WI38 (cell line): ENCODE results near the gene GEN1.

Experiments used
- H3K4me3 ChIP-seq: 2 replicates; pipeline ENCODE4 v1.5.1; 2011; ENCODE audit warnings: low read depth, mild to moderate bottlenecking, control low read depth, low read length
- CTCF ChIP-seq: IDR thresholded peaks from 2 replicates; pipeline ENCODE4 v1.5.1; 2012; ENCODE audit warnings: low read depth, mild to moderate bottlenecking, control low read depth, low read length

Gene GEN1

GRCh38 chr2:17718689-17719088 is 35.2 kb upstream of the GEN1 start:
- TF ChIP-seq CTCF: no peak
- no peak overlapping the region for H3K4me3 ChIP-seq

GRCh38 chr2:17719562-17720371 is 34.2 kb upstream of the GEN1 start:
- TF ChIP-seq CTCF: peak; percentile 69
- no peak overlapping the region for H3K4me3 ChIP-seq

GRCh38 chr2:17728210-17728609 is 25.7 kb upstream of the GEN1 start:
- H3K4me3 ChIP-seq: no peak overlapping the region
- TF ChIP-seq CTCF: no peak

GRCh38 chr2:17729880-17730279 is 24.1 kb upstream of the GEN1 start:
- no peak overlapping the region for H3K4me3 ChIP-seq
- no peak for TF ChIP-seq CTCF

- no peak for TF ChIP-seq CTCF
- no peak overlapping the region for H3K4me3 ChIP-seq
Measured at GRCh38 chr2:17733599-17733998, 20.3 kb upstream of the GEN1 start.

GRCh38 chr2:17735864-17736263 is 18.1 kb upstream of the GEN1 start:
- no peak for TF ChIP-seq CTCF
- H3K4me3 ChIP-seq: no peak overlapping the region

GRCh38 chr2:17736989-17737388 is 16.9 kb upstream of the GEN1 start:
- no peak overlapping the region for H3K4me3 ChIP-seq
- TF ChIP-seq CTCF: no peak
